Activated CD8-positive, alpha-beta memory T cell treated with anti-CD3 and anti-CD28 coated beads for 36 hours (primary cell): Measurements from ENCODE around the gene KLLN. TPM values are rescaled to one million over a fixed set of nuclear protein-coding genes. Genes with fewer than 3 reads are reported as not detected.
"Not testable (repeated sequence)": the region's sequence is repeated elsewhere in the genome, so short reads cannot be mapped to it uniquely, and the experiment has no call there.

Experiments
- CTCF ChIA-PET: fragments of 350-600 bp; sonication (Branson Sonifier 250); formaldehyde crosslinking; loops from one replicate; lab custom pipeline; 2021; ENCODE audit warnings: antibody characterized with exemption; lab: Charles Lee
- POLR2A ChIA-PET: fragments of 350-600 bp; sonication (Branson Sonifier 250); formaldehyde crosslinking; loops from one replicate; lab custom pipeline; 2021; ENCODE audit warnings: antibody characterized with exemption; lab: Charles Lee
- total RNA-seq, 2 experiments: library from RNA; stranded (reverse); gene quantifications; one replicate each; pipeline ENCODE4 v1.2.3, GENCODE V29; 2021

Gene KLLN
- total RNA-seq, 2 experiments from 2014 or later, result 0.80 to 1.0 TPM

DNA sequence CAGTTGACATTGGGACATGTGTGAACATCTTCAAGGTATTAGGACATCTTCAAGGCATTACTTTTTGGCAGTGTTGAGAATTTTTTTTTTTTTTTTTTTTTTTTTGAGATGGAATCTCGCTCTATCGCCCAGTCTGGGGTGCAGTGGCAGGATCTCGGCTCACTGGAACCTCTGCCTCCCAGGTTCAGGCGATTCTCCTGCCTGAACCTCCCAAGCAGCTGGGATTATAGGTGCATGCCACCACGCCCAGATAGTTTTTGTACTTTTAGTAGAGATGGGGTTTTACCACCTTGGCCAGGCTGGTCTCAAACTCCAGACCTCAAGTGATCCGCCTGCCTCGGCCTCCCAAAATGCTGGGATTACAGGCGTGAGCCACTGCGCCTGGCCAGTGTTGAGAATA is 5.8 kb upstream of the KLLN start:
- CTCF ChIA-PET, result interaction anchor here (0.7 kb wide), 1 partner anchor 513 kb away, joined by 4 read pairs; no protein-coding TSS in a partner anchor
- POLR2A ChIA-PET, result not testable (repeated sequence)

DNA sequence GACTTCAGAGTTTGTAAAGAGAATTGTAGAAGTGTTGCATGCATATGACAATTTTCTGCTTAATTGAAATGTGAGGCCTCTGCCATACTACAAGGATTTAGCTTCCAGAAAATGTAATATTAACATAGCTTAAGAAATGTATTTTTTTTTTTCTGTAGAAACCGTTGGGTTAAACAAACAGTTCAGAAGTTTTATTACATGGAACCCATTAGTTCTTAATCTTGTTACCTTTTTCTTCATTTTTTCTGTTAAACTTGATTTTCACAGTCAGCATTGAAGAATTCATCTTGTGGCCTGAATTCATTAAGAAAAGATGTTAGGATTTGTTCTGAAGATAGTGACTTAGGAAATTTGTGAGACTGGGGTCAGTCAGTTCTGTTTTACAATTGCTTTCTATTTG is 4.9 kb upstream of the KLLN start:
- CTCF ChIA-PET, result no interaction called here
- POLR2A ChIA-PET, result interaction anchor here (0.7 kb wide), 1 partner anchor 316 kb away, joined by 3 read pairs; no protein-coding TSS in a partner anchor

DNA sequence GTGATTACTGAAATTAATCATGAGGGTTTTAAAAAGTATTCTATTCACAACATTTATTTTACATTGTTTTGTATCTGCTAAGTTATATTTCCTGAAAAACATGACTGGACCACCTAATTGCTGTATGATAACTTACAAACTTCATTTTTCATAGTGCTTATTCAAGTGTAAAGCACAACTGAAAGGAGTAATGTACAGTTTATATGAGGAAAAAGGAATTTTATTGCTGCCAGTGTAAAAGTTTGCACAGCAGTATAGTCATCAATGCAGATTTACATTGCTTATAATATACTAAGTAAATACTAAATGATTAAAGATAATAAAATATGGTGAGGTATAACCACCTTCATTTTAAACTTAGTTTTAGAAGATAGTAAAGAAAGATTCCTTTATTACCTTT is 4.1 kb upstream of the KLLN start:
- POLR2A ChIA-PET, result no interaction called here
- CTCF ChIA-PET, result no interaction called here

DNA sequence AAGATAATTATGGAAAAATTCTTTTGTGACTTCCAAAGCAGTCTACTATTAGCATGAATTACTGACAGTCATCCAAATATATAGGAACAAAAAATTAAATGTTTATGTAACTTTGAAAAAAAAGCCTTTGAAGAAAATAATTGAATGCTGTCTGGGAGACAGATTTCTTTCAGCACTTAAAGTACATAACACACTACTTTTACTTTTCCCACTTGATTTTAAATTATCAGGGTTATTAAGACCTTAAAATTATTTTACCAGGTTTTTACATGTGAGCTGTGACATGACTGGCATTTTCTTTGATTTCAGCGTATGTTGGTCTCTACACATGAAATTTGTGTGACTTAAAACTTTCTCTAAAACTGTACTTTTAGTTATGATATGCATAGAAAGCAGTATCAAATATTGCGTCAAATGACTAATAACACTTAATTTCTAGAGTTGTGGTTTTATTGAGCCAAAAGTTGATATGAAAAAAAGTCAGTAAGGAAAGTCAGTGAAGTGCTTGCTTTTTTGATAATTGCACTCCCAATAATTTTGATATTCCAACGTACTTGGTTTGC is 3.2 kb upstream of the KLLN start:
- POLR2A ChIA-PET, result no interaction called here
- CTCF ChIA-PET, result no interaction called here

DNA sequence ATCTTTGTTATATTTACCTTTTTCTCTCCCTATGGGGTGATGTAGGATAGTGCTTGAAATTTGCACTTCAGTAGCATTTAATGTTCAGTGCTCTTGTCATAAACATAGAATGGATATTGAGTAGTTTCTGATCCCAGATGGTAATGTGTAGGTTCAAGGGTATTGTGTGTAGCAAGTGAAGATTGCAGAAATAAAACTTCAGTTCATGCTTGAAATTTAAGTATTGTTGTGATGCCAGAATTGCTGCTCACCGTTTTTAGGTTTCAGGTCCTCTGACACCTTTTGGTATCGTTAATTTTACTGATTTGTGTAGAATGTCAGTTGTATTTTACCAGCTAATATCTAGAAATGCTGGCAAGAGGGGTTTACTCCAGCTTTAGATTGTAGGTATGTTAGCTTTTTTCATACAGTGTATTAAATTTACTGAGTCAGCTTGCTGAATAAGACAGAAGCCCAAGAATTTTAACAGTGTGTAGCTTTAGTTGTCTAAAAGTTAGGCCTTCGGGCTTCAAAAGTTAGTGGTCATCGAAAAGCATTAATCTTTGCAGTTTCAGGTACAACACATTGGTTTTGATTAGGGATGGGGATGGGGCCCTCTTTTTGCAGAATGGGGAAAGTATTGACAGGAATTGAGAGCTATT is 2.0 kb upstream of the KLLN start:
- POLR2A ChIA-PET, result no interaction called here

DNA sequence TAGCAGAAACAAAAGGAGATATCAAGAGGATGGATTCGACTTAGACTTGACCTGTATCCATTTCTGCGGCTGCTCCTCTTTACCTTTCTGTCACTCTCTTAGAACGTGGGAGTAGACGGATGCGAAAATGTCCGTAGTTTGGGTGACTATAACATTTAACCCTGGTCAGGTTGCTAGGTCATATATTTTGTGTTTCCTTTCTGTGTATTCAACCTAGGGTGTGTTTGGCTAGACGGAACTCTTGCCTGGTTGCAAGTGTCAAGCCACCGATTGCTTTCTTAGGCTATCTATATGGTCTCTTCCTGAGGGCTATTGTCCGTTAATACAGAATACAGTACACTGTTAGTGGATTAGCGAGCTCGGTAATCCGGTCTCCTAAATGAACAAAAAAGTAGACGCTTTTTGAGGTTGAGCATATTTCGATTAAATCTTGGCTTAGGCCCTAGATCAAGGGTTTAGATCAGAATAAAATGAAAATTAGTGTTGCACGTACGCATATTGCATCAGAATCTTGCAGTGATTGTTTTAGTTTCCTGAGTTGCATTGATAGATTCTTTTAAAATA is 1.2 kb upstream of the KLLN start:
- POLR2A ChIA-PET, result interaction anchor here (0.6 to 0.7 kb wide), 2 partner anchors 40 to 46 kb away, joined by 3 to 11 read pairs; partner anchors contain the start of gene ATAD1
- CTCF ChIA-PET, result no interaction called here

More for the DNA sequence above, 2.0 kb upstream of the KLLN start:
- CTCF ChIA-PET, result interaction anchor here (0.9 to 1.2 kb wide), 2 partner anchors 200 to 415 kb away, joined by 3 to 4 read pairs; no protein-coding TSS in a partner anchor

DNA sequence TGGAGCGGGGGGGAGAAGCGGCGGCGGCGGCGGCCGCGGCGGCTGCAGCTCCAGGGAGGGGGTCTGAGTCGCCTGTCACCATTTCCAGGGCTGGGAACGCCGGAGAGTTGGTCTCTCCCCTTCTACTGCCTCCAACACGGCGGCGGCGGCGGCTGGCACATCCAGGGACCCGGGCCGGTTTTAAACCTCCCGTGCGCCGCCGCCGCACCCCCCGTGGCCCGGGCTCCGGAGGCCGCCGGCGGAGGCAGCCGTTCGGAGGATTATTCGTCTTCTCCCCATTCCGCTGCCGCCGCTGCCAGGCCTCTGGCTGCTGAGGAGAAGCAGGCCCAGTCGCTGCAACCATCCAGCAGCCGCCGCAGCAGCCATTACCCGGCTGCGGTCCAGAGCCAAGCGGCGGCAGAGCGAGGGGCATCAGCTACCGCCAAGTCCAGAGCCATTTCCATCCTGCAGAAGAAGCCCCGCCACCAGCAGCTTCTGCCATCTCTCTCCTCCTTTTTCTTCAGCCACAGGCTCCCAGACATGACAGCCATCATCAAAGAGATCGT is 690 bp upstream of the KLLN start:
- ChIA-PET POLR2A (interaction anchor here (0.6 to 3.2 kb wide), 3 partner anchors 41 to 228 kb away, joined by 3 to 12 read pairs (median 11); partner anchors contain the start of gene ATAD1), CTCF (interaction anchor here (2.8 kb wide), 1 partner anchor 45 kb away, joined by 11 read pairs; the partner anchor contains the start of gene ATAD1)

DNA sequence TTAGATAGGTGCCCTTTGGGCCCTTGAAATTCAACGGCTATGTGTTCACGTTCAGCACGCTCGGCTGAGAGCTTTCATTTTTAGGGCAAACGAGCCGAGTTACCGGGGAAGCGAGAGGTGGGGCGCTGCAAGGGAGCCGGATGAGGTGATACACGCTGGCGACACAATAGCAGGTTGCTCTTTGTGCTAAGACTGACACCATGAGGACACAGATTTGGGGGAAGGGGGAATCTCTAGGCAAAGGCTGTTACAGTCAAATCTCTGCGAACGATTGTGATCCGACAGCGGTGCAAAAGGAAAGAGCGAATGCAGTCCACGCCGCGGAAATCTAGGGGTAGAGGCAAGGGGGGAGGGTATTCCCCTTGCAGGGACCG is 667 bp downstream of the KLLN start:
- ChIA-PET CTCF (interaction anchor here (1.1 to 2.8 kb wide), 4 partner anchors 11 to 80 kb away, joined by 3 to 12 read pairs (median 7); partner anchors contain the start of gene ATAD1), POLR2A (interaction anchor here (0.6 to 3.2 kb wide), 9 partner anchors 32 to 720 kb away, joined by 3 to 28 read pairs (median 5); partner anchors contain the start of genes ATAD1 and RNLS)

DNA sequence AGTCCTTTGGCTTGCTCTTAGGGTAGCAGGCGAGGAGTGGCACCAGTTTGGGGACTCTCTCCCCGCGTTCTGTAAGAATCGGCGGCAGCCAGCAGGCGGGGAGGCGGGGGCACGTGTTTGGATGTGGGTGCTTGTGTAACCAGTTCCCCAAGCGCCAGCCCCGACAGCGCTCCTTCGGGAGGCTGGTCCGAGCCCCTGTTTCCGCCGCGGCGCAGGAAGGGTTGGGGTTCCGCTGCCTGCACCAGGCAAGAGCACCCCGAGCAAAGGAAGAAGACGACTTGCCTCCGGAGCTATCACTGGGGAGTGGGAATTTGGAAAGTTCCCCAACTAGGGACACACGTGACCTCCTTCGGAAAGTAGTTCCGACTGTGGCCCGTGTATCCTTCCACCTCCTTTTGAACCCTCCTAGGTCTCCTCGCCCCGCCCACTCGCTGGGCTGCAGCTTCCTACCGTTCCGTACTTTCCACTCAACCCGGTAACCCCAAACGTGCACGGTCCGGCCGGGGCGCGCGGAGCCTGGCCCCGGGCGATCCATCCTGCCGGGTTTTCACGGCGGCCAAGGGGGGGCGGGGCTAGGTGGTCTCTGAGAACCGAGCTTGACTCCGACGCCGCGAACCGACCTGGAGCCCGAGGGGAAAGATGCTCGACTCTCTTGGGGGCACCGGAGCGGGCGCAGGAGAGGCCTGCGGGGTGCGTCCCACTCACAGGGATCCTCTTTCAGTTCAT is 1.2 kb downstream of the KLLN start:
- CTCF ChIA-PET, result interaction anchor here (1.0 to 2.8 kb wide), 6 partner anchors 11 to 527 kb away, joined by 3 to 12 read pairs (median 4); partner anchors contain the start of gene ATAD1
- POLR2A ChIA-PET, result interaction anchor here (1.0 to 3.2 kb wide), 8 partner anchors 32 to 721 kb away, joined by 3 to 28 read pairs (median 6); partner anchors contain the start of genes ATAD1 and RNLS

DNA sequence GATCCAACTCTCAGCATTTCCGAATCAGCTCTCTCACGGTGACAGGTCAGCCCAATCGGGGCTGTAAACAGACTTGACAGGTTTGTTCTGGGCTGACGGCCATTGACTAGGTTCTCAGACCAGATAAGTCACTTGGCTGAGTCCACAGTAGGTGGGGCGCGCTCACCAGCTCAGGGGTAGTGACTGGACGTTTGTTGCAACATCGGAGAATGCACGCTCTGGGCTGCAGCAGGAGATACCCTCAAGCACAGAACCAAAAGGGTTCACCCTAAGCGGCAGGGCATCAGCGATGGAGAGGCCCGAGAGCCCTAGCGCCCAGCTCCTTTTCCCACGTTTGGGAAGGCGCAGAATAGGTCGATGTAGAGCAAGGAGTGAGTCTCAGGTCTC is 1.8 kb downstream of the KLLN start:
- ChIA-PET CTCF (interaction anchor here (1.0 to 2.8 kb wide), 5 partner anchors 10 to 528 kb away, joined by 3 to 12 read pairs (median 4); partner anchors contain the start of gene ATAD1), POLR2A (interaction anchor here (1.0 to 3.2 kb wide), 7 partner anchors 31 to 721 kb away, joined by 3 to 28 read pairs (median 7); partner anchors contain the start of genes ATAD1 and RNLS)

DNA sequence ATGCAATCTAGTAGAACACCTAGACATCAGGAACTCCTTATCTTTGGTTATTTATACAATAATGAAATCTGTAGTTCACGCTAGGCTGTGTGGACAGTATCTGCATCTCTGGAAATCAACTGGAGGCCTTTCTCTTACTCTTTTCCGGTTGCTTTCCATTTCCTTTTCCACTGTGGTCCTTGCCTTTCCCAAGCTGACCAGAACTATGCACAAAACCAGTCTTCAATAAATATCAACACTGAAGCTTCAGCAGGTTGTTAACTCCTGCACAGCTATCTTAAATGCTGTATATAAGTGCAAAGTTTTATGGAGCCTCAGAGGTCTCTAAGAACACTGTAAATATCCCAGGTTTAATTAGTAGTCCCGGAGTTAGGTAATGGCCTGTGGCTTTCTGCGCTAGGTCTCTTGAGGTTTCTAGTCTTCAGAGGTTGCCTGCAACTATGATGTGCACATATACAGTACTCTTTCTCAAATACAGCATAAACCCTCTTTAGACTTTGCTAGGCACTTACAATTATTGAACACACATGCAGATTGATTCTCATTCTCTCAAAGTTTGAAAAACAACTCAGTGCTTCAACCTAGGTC is 2.4 kb downstream of the KLLN start:
- CTCF ChIA-PET, result interaction anchor here (0.9 to 2.8 kb wide), 4 partner anchors 9 to 253 kb away, joined by 3 to 12 read pairs (median 8); partner anchors contain the start of gene ATAD1
- POLR2A ChIA-PET, result interaction anchor here (1.5 to 3.2 kb wide), 3 partner anchors 42 to 231 kb away, joined by 10 to 28 read pairs (median 12); partner anchors contain the start of gene ATAD1

DNA sequence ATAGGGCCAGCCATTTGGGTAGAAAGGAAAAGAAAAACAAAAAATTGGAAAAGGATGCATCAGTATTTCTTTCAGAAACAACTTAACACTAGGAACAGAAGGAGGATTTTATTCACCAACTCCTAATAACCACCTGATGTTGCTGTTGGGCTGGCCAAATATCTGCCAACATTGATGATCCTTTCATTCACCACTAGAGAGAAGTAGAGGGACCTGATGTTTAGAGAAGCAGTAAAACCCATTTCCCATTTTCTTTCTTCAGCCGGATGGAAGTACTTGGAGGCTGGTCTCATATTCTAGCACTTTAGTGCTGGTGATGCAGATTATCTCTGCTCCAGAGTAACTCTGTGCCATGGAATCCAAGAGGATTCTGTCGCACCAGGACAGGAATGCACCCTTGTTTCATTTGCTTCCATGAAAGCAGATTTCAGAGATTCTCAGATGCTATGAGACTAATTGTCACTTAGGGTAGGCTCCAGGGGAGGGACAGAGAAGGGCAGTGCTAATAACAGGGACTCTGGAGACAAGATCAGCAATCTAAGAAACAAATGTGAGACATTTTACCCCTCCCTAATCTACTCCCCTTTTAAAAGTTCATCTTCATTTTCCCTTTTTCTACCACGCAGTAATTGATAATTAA is 3.1 kb downstream of the KLLN start:
- POLR2A ChIA-PET, result no interaction called here
- CTCF ChIA-PET, result interaction anchor here (0.9 to 2.5 kb wide), 3 partner anchors 9 to 254 kb away, joined by 3 to 12 read pairs (median 4); no protein-coding TSS in a partner anchor

DNA sequence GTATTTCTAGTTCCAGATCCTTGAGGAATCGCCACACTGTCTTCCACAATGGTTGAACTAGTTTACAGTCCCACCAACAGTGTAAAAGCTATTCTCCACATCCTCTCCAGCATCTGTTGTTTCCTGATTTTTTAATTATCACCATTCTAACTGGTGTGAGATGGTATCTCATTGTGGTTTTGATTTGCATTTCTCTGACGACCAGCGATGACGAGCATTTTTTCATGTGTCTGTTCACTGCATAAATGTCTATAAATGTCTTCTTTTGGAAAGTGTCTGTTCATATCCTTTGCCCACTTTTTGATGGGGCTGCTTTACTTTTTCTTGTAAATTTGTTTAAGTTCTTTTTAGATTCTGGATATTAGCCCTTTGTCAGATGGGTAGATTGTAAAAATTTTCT is 7.7 kb downstream of the KLLN start:
- CTCF ChIA-PET, POLR2A ChIA-PET: not testable (repeated sequence)

DNA sequence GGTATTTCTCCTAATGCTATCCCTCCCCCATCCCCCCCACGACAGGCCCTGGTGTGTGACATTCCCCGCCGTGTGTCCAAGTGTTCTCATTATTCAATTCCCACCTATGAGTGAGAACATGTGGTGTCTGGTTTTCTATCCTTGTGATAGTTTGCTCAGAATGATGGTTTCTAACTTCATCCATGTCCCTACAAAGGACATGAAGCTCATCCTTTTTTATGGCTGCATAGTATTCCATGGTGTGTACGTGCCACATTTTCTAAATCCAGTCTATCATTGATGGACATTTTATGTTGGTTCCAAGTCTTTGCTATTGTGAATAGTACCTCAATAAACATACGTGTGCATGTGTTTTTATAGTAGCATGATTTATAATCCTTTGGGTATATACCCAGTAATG is 8.1 kb downstream of the KLLN start:
- POLR2A ChIA-PET, CTCF ChIA-PET: not testable (repeated sequence)

DNA sequence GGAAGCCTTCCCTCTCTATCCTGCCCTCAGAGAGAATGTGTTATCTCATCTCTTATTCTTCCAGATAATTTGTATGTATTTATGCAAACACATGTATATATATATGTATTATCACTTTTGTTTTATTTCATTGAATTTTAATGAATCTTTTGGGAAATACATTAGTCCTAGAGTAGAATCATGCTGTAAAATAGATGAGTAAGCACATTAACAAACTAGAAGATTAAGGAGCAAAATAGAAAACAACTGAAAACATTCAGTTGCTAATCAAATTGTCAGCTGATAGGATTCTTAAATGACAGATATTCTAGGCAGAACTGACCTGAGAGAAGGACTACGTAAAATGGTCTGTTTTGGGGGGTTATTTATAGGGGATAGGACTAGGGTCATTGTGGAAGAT is 11.2 kb downstream of the KLLN start:
- ChIA-PET CTCF (interaction anchor here (3.8 kb wide), 1 partner anchor 10 kb away, joined by 12 read pairs; no protein-coding TSS in a partner anchor), POLR2A (no interaction called here)

DNA sequence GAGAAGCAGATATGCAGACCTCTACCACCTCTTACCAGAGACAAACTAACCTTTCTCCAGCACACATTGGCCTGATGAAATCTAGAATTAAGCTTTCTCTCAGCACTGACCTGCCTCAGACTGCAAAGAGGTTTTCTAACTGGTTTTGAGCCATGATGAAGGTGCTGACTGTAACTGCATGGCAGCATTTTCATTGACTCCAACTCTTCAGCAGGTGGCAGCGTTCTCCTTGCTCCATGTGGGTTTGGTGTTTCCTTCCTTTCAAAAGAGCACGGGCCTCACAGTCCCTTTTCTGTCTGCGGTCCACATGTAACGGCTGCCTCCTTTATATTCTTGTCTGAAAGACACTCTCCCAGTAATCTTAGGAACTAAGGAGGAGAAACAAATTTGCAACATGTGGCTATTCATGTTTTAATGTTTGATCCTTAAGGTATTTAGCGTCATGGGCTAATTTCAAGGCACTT is 12.6 kb downstream of the KLLN start:
- ChIA-PET CTCF (interaction anchor here (1.1 to 3.8 kb wide), 3 partner anchors 11 to 541 kb away, joined by 4 to 12 read pairs (median 4); partner anchors contain the start of gene ATAD1), POLR2A (no interaction called here)

DNA sequence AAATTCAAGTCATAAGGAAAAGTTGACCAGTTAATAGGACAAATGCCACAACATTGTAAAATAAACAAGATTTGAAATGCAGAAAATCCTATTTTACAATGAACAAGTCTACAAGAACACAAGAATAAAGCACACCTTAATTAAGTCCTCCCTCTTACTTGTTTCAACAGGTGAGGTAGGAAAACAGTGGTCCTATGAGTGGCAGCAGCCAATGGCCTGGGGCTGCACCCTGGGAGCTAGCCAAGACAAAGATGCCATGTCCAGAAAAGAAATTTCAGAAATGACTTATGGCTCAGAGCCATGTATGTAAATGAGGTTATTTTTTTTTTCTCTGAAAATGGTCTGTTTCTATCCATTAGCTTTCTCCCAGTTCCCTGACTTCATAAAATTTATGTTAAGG is 14.3 kb downstream of the KLLN start:
- ChIA-PET POLR2A (no interaction called here), CTCF (no interaction called here)
